ENCODE data around the gene GRAMD1B.
A peak's percentile ranks its signal among the peaks of the same experiment; 100 is the strongest.

Gene GRAMD1B

GRCh38 chr11:123579482-123579812 lies 149.4 kb downstream of the GRAMD1B start:
- Histone ChIP-seq H3K4me2 (ENCODE audit: low read length) (no peak overlapping the region), H3K4me3 (ENCODE audit: low read length) (no peak overlapping the region), H3F3A (ENCODE audit: control insufficient read depth, insufficient read depth) (no peaks in the 10 kb centered on the region), H3K79me2 (ENCODE audit: control insufficient read depth, low read length) (no peaks in the 10 kb centered on the region), H3K9me2 (replicated peaks; ENCODE audit: control insufficient read depth, low read length) (no peaks in the 10 kb centered on the region), H3K27me3 (ENCODE audit: control insufficient read depth, low read length) (peaks cover 11% of the 10 kb centered on the region; the same call in 1 of the 2 replicates), H3K36me3 (ENCODE audit: control insufficient read depth, low read length) (no peaks in the 10 kb centered on the region), H3K9me3 (ENCODE audit: control insufficient read depth, insufficient read depth, low read length) (no peaks in the 10 kb centered on the region), H3K4me1 (ENCODE audit: control insufficient read depth, low read length) (peaks cover 11% of the 10 kb centered on the region), H3K27ac (ENCODE audit: low read depth, low read length) (no peak overlapping the region), H4K20me1 (ENCODE audit: control insufficient read depth, insufficient read depth, low read depth, low read length) (no peaks in the 10 kb centered on the region)
- no peak for TF ChIP-seq EZH2phosphoT487 (IDR thresholded peaks at IDR 0.05; ENCODE audit: borderline replicate concordance, low read length)
- TF ChIP-seq, protein P1, sequence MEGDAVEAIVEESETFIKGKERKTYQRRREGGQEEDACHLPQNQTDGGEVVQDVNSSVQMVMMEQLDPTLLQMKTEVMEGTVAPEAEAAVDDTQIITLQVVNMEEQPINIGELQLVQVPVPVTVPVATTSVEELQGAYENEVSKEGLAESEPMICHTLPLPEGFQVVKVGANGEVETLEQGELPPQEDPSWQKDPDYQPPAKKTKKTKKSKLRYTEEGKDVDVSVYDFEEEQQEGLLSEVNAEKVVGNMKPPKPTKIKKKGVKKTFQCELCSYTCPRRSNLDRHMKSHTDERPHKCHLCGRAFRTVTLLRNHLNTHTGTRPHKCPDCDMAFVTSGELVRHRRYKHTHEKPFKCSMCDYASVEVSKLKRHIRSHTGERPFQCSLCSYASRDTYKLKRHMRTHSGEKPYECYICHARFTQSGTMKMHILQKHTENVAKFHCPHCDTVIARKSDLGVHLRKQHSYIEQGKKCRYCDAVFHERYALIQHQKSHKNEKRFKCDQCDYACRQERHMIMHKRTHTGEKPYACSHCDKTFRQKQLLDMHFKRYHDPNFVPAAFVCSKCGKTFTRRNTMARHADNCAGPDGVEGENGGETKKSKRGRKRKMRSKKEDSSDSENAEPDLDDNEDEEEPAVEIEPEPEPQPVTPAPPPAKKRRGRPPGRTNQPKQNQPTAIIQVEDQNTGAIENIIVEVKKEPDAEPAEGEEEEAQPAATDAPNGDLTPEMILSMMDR (IDR thresholded peaks at IDR 0.05; ENCODE audit: low read depth, low read length, poor library complexity, severe bottlenecking): no peak

- peaks cover 8% of the 10 kb centered on the region; the same call in 1 of the 2 replicates for H3K27me3 ChIP-seq (ENCODE audit: control insufficient read depth, low read length)
- H3K9me3 ChIP-seq (ENCODE audit: control insufficient read depth, insufficient read depth, low read length): no peaks in the 10 kb centered on the region
- H3K36me3 ChIP-seq (ENCODE audit: control insufficient read depth, low read length): no peaks in the 10 kb centered on the region
- no peaks in the 10 kb centered on the region for H3F3A ChIP-seq (ENCODE audit: control insufficient read depth, insufficient read depth)
- no peaks in the 10 kb centered on the region for H3K9me2 ChIP-seq (replicated peaks; ENCODE audit: control insufficient read depth, low read length)
- H3K4me3 ChIP-seq (ENCODE audit: low read length): no peak overlapping the region
- peak overlapping the region; percentile 11; the same call in 1 of the 2 replicates for H3K4me2 ChIP-seq (ENCODE audit: low read length)
- H3K79me2 ChIP-seq (ENCODE audit: control insufficient read depth, low read length): no peaks in the 10 kb centered on the region
- H3K27ac ChIP-seq (ENCODE audit: low read depth, low read length): no peak overlapping the region
- no peak for TF ChIP-seq EZH2phosphoT487 (IDR thresholded peaks at IDR 0.05; ENCODE audit: borderline replicate concordance, low read length)
- TF ChIP-seq, protein P1 (IDR thresholded peaks at IDR 0.05; ENCODE audit: low read depth, low read length, poor library complexity, severe bottlenecking): no peak
- no peaks in the 10 kb centered on the region for H4K20me1 ChIP-seq (ENCODE audit: control insufficient read depth, insufficient read depth, low read depth, low read length)
- H3K4me1 ChIP-seq (ENCODE audit: control insufficient read depth, low read length): peaks cover 11% of the 10 kb centered on the region
Measured at GRCh38 chr11:123580137-123580536, 150.1 kb downstream of the GRAMD1B start.

DNA sequence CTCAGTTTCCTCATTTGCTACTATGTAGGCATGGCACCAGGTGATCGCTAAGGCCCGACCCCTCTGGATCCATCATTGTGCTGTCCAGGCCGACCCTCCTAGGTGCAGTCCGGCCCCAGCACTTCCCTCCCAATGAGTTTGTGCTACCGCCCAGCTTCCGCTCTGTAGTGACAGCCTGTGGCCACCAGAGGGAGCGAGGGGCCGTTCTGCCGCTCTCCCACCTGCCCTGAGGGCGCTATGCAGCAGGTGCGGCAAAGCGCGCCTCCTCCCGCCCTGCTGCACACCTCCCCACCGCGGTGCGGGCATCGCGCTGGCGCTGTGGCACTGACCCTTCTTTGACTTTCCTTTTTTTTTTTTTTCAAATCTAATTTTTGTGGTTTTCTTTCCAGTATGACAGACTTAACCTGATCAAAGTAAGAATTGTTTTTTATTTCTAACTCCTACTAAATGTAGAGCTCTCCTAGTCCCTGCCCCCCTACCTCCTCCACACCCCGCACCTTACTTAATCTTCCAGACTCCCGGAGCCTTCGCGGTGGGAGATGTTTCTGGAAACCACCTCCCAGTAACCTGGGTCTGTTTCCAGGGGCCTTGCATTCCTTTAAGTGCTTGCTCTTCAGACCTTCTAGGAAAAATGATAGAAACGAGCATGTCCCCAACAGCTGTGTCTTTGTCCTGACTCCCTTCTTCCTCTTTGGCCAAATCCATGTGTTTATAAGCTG lies 150.6 kb downstream of the GRAMD1B start:
- Histone ChIP-seq H3K4me3 (ENCODE audit: low read length) (no peak overlapping the region), H3K4me2 (ENCODE audit: low read length) (peak overlapping the region; percentile 11; the same call in 1 of the 2 replicates), H3K9me2 (replicated peaks; ENCODE audit: control insufficient read depth, low read length) (no peaks in the 10 kb centered on the region), H3K4me1 (ENCODE audit: control insufficient read depth, low read length) (peaks cover 11% of the 10 kb centered on the region), H3K9me3 (ENCODE audit: control insufficient read depth, insufficient read depth, low read length) (no peaks in the 10 kb centered on the region), H3F3A (ENCODE audit: control insufficient read depth, insufficient read depth) (no peaks in the 10 kb centered on the region), H3K36me3 (ENCODE audit: control insufficient read depth, low read length) (no peaks in the 10 kb centered on the region), H4K20me1 (ENCODE audit: control insufficient read depth, insufficient read depth, low read depth, low read length) (no peaks in the 10 kb centered on the region), H3K27me3 (ENCODE audit: control insufficient read depth, low read length) (peaks cover 8% of the 10 kb centered on the region; the same call in 1 of the 2 replicates), H3K27ac (ENCODE audit: low read depth, low read length) (no peak overlapping the region), H3K79me2 (ENCODE audit: control insufficient read depth, low read length) (no peaks in the 10 kb centered on the region)
- no peak for TF ChIP-seq EZH2phosphoT487 (IDR thresholded peaks at IDR 0.05; ENCODE audit: borderline replicate concordance, low read length)
- TF ChIP-seq, protein P1 (IDR thresholded peaks at IDR 0.05; ENCODE audit: low read depth, low read length, poor library complexity, severe bottlenecking): peak; percentile 88

All from DOHH2 (cell line).